HG02970 (cell line): ENCODE data around the gene CCDC122.
"Not testable (repeated sequence)": the region's sequence is repeated elsewhere in the genome, so short reads cannot be mapped to it uniquely, and the experiment has no call there.

Experiments used
- ATAC-seq: cut with Tn5 transposase; IDR thresholded peaks from one replicate; pipeline ENCODE4 v1.9.1; 2021; ENCODE audit warnings: mild to moderate bottlenecking, moderate library complexity, moderate number of reproducible peaks; ENCODE audit not compliant: unreplicated experiment, low FRiP score

Gene CCDC122

GRCh38 chr13:43877766-43878165 lies 1.8 kb downstream of the CCDC122 start:
- no peak for ATAC-seq

- ATAC-seq = no peak
Observed at GRCh38 chr13:43877326-43877725, 2.2 kb downstream of the CCDC122 start.

GRCh38 chr13:43876366-43876765 lies 3.2 kb downstream of the CCDC122 start:
- no peak for ATAC-seq

GRCh38 chr13:43874504-43875092 lies 4.9 kb downstream of the CCDC122 start:
- ATAC-seq = no peak

- ATAC-seq = no peak
Observed at GRCh38 chr13:43872181-43872580, 7.4 kb downstream of the CCDC122 start.

GRCh38 chr13:43865892-43866291 lies 13.6 kb downstream of the CCDC122 start:
- no peak for ATAC-seq

GRCh38 chr13:43864921-43865320 lies 14.6 kb downstream of the CCDC122 start:
- no peak for ATAC-seq

- no peak for ATAC-seq
Observed at GRCh38 chr13:43861863-43862262, 17.7 kb downstream of the CCDC122 start.

- no peak for ATAC-seq
Observed at GRCh38 chr13:43852923-43853404, 26.6 kb downstream of the CCDC122 start.

GRCh38 chr13:43850873-43851272 lies 28.7 kb downstream of the CCDC122 start:
- no peak for ATAC-seq

- ATAC-seq = no peak
Observed at GRCh38 chr13:43848001-43848649, 31.4 kb downstream of the CCDC122 start.

- no peak for ATAC-seq
Observed at GRCh38 chr13:43846496-43847158, 32.9 kb downstream of the CCDC122 start.

- no peak for ATAC-seq
Observed at GRCh38 chr13:43838909-43839308, 40.6 kb downstream of the CCDC122 start.

- ATAC-seq = no peak
Observed at GRCh38 chr13:43835701-43836100, 43.8 kb downstream of the CCDC122 start.

GRCh38 chr13:43831088-43831487 lies 48.5 kb downstream of the CCDC122 start:
- no peak for ATAC-seq

- ATAC-seq = no peak
Observed at GRCh38 chr13:43830497-43830881, 49.1 kb downstream of the CCDC122 start.

GRCh38 chr13:43824656-43825055 lies 54.9 kb downstream of the CCDC122 start:
- not testable (repeated sequence) for ATAC-seq

- no peak for ATAC-seq
Observed at GRCh38 chr13:43822969-43823368, 56.6 kb downstream of the CCDC122 start.

GRCh38 chr13:43816401-43816889 lies 63.1 kb downstream of the CCDC122 start:
- ATAC-seq = no peak

GRCh38 chr13:43815204-43815603 lies 64.3 kb downstream of the CCDC122 start:
- no peak for ATAC-seq

GRCh38 chr13:43808676-43809075 lies 70.9 kb downstream of the CCDC122 start:
- ATAC-seq = no peak
